ENCODE data around the gene THSD4. TPM values are rescaled to one million over a fixed set of nuclear protein-coding genes. Genes with fewer than 3 reads are reported as not detected.

THSD4 gene
- total and polyA plus RNA-seq, 2 of the 4 experiments (the other 2 are of a cell fraction) = 25.5 to 31.1 TPM

DNA sequence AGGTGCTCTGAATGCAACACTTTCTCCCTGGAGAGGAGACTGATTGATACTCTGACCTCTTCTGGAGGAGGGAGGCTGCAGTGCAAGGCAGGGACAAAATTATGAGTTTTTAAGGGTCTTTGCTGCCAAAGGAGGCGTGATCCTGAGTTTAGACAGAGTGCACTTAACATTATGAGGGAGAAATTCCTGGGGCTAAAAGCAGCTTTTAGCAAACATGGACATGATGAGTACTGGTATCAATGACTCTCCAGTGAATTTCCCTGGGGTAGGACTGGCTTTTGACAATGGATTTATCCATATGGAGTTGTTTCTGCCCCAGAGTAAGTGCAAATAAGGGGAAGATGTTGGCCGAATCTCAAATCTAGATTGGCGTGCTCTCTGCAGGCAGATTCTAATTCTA, 133.1 kb downstream of the THSD4 start:
- Histone ChIP-seq H3K23ac (ENCODE audit: low read depth, low read length) (no peak overlapping the region), H4K8ac (ENCODE audit: low read depth in 2 of 2, low read length in 2 of 2) (no peak overlapping the region), H2BK5ac (ENCODE audit: low read depth, low read length, poor library complexity, severe bottlenecking) (no peak overlapping the region), H3K4me1 (ENCODE audit: control insufficient read depth, insufficient read depth, low read length) (peaks cover 10% of the 10 kb centered on the region), H4K91ac (ENCODE audit: insufficient read depth, low read depth, low read length) (no peak overlapping the region), H3K9ac (ENCODE audit: low read depth, low read length) (no peak overlapping the region), H3K79me1 (ENCODE audit: low read depth in 1 of 2, low read length in 2 of 2) (peaks cover 8 to 19% of the 10 kb centered on the region in 2 experiments), H2AK5ac (ENCODE audit: low read depth, low read length) (no peak overlapping the region), H4K20me1 (ENCODE audit: insufficient read depth, low read length) (no peaks in the 10 kb centered on the region), H3K4ac (ENCODE audit: low read depth, low read length) (no peak overlapping the region), H3K56ac (ENCODE audit: extremely low read depth, insufficient read depth, low read length) (no peak overlapping the region), H3K27me3 (ENCODE audit: control insufficient read depth, insufficient read depth, low read length) (no peaks in the 10 kb centered on the region), H2AFZ (replicated peaks; ENCODE audit: low read length, poor library complexity) (no peak overlapping the region), H3K27ac (ENCODE audit: insufficient read depth, low read length) (no peak overlapping the region), H3K18ac (ENCODE audit: low read depth, low read length) (no peak overlapping the region), H3K36me3 (ENCODE audit: control insufficient read depth, insufficient read depth, low read length) (peaks cover 16% of the 10 kb centered on the region), H2AK9ac (replicated peaks; ENCODE audit: low read depth, low read length, poor library complexity) (no peak overlapping the region), H3K4me2 (ENCODE audit: low read depth, low read length) (no peak overlapping the region), H2BK120ac (ENCODE audit: low read depth, low read length) (no peak overlapping the region), H3K9me1 (ENCODE audit: insufficient read depth, low read length) (peaks cover 13% of the 10 kb centered on the region), H3K4me3 (ENCODE audit: insufficient read depth, low read depth, low read length) (no peak overlapping the region), H4K5ac (ENCODE audit: low read depth, low read length) (no peak overlapping the region), H2BK20ac (ENCODE audit: low read depth, low read length) (no peak overlapping the region), H2BK15ac (ENCODE audit: low read depth, low read length) (no peak overlapping the region), H3K9me3 (ENCODE audit: control insufficient read depth, insufficient read depth, low read length) (no peaks in the 10 kb centered on the region), H3K14ac (replicated peaks; ENCODE audit: low read depth, low read length) (no peak overlapping the region)
- ChIA-PET POLR2A (ENCODE audit: unreplicated experiment) (no interaction called here), CTCF (interaction anchor here (0.9 to 1.2 kb wide), 2 partner anchors 8 to 26 kb away, joined by 3 to 5 read pairs; no protein-coding TSS in a partner anchor)
- intact Hi-C loops (cut with micrococcal nuclease) = no loop called here
- no CpG with 5 or more reads among the region's 3 CpGs for WGBS, 2 experiments (ENCODE audit: extremely low coverage in 2 of 2, insufficient read length in 1 of 2)
- in situ Hi-C loops (cut with MboI; ENCODE audit: low sequenced_read_pairs) = no loop called here
- no peak for ATAC-seq (ENCODE audit: low read depth)
- TF ChIP-seq RCOR1 (IDR thresholded peaks at IDR 0.05; ENCODE audit: insufficient replicate concordance, low read length) = no peak
- TF ChIP-seq BHLHE40 (IDR thresholded peaks at IDR 0.05; ENCODE audit: low read depth, low read length) = no peak
- no peak for TF ChIP-seq RAD21 (IDR thresholded peaks at IDR 0.05; ENCODE audit: low read length)
- no peak for TF ChIP-seq POLR2A (IDR thresholded peaks at IDR 0.05; ENCODE audit: low read depth, low read length)
- TF ChIP-seq MAZ (IDR thresholded peaks at IDR 0.05; ENCODE audit: borderline replicate concordance, low read depth, low read length) = no peak
- no peak for TF ChIP-seq RFX5 (IDR thresholded peaks at IDR 0.05; ENCODE audit: low read depth, low read length)
- no peak for TF ChIP-seq MXI1 (IDR thresholded peaks at IDR 0.05; ENCODE audit: borderline replicate concordance, low read depth, low read length)
- TF ChIP-seq FOS (IDR thresholded peaks at IDR 0.05; ENCODE audit: low read depth, low read length) = no peak
- TF ChIP-seq, protein P1, sequence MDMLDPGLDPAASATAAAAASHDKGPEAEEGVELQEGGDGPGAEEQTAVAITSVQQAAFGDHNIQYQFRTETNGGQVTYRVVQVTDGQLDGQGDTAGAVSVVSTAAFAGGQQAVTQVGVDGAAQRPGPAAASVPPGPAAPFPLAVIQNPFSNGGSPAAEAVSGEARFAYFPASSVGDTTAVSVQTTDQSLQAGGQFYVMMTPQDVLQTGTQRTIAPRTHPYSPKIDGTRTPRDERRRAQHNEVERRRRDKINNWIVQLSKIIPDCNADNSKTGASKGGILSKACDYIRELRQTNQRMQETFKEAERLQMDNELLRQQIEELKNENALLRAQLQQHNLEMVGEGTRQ (IDR thresholded peaks at IDR 0.05; ENCODE audit: low read depth, low read length) = no peak
- TF ChIP-seq MAFK (IDR thresholded peaks at IDR 0.05; ENCODE audit: low read depth, low read length) = no peak
- TF ChIP-seq, protein P2, sequence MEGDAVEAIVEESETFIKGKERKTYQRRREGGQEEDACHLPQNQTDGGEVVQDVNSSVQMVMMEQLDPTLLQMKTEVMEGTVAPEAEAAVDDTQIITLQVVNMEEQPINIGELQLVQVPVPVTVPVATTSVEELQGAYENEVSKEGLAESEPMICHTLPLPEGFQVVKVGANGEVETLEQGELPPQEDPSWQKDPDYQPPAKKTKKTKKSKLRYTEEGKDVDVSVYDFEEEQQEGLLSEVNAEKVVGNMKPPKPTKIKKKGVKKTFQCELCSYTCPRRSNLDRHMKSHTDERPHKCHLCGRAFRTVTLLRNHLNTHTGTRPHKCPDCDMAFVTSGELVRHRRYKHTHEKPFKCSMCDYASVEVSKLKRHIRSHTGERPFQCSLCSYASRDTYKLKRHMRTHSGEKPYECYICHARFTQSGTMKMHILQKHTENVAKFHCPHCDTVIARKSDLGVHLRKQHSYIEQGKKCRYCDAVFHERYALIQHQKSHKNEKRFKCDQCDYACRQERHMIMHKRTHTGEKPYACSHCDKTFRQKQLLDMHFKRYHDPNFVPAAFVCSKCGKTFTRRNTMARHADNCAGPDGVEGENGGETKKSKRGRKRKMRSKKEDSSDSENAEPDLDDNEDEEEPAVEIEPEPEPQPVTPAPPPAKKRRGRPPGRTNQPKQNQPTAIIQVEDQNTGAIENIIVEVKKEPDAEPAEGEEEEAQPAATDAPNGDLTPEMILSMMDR (conservative IDR thresholded peaks at IDR 0.05; ENCODE audit: low read depth, low read length) = no peak
- TF ChIP-seq SMC3 (IDR thresholded peaks at IDR 0.05; ENCODE audit: low read depth, low read length) = no peak
- no peak for TF ChIP-seq CEBPB (IDR thresholded peaks at IDR 0.05; ENCODE audit: low read depth, low read length)
- no peak for DNase-seq
- dilution Hi-C loops (cut with HindIII; ENCODE audit: low sequenced_read_pairs, unreplicated experiment) = no loop called here
- BruUV-seq (replicated peaks) = no TSS peak

All from IMR-90 (cell line).